H9 (cell line): Measurements from ENCODE around the gene NRG3. TPM values are rescaled to one million over a fixed set of nuclear protein-coding genes. Genes with fewer than 3 reads are reported as not detected.

Source experiments
- DNase-seq: peaks from one replicate; pipeline ENCODE4 v3.0.0-alpha.2; 2017
- H2AFZ ChIP-seq: one replicate; pipeline ENCODE4 v1.6.1; 2013; ENCODE audit warnings: mild to moderate bottlenecking, low read length, control low read depth, moderate library complexity
- H2AK5ac ChIP-seq: 2 replicates; pipeline ENCODE4 v1.6.1; 2013; ENCODE audit warnings: low read length, control low read depth, mixed read lengths; ENCODE audit not compliant: insufficient read length
- H2BK120ac ChIP-seq: one replicate; pipeline ENCODE4 v1.6.1; 2013; ENCODE audit warnings: low read depth, mild to moderate bottlenecking, low read length, control low read depth, inconsistent platforms; ENCODE audit not compliant: poor library complexity, severe bottlenecking
- H2BK12ac ChIP-seq: 2 replicates; pipeline ENCODE4 v1.6.1; 2013; ENCODE audit warnings: low read length, control low read depth, mixed read lengths, low read depth; ENCODE audit not compliant: insufficient read length
- H2BK15ac ChIP-seq: 2 replicates; pipeline ENCODE4 v1.6.1; 2013; ENCODE audit warnings: low read depth, low read length, control low read depth
- H2BK20ac ChIP-seq: one replicate; pipeline ENCODE4 v1.6.1; 2013; ENCODE audit warnings: low read depth, mild to moderate bottlenecking, low read length, control low read depth, inconsistent platforms; ENCODE audit not compliant: poor library complexity, severe bottlenecking
- H2BK5ac ChIP-seq: 2 replicates; pipeline ENCODE4 v1.6.1; 2013; ENCODE audit warnings: low read length, control low read depth, mixed read lengths; ENCODE audit not compliant: insufficient read length
- H3K14ac ChIP-seq: 2 replicates; pipeline ENCODE4 v1.6.1; 2013; ENCODE audit warnings: low read length, control low read depth; ENCODE audit not compliant: insufficient read depth
- H3K18ac ChIP-seq: 2 replicates; pipeline ENCODE4 v1.6.1; 2013; ENCODE audit warnings: low read depth, mild to moderate bottlenecking, mixed read lengths, low read length, control low read depth; ENCODE audit not compliant: insufficient read length
- H3K23ac ChIP-seq: 2 replicates; pipeline ENCODE4 v1.6.1; 2013; ENCODE audit warnings: low read length, control low read depth, mixed read lengths, low read depth; ENCODE audit not compliant: insufficient read length
- H3K23me2 ChIP-seq: 2 replicates; pipeline ENCODE4 v1.6.1; 2013; ENCODE audit warnings: low read depth, mild to moderate bottlenecking, mixed read lengths, low read length, control low read depth; ENCODE audit not compliant: insufficient read length, poor library complexity, severe bottlenecking
- H3K27ac ChIP-seq: 2 replicates; pipeline ENCODE4 v1.5.1; 2013; ENCODE audit warnings: low read length, control low read depth, mixed read lengths, low read depth; ENCODE audit not compliant: insufficient read length
- H3K27me3 ChIP-seq: 2 replicates; pipeline ENCODE4 v1.6.1; 2013; ENCODE audit warnings: low read length, control low read depth, inconsistent platforms; ENCODE audit not compliant: insufficient read depth
- H3K4ac ChIP-seq: 2 replicates; pipeline ENCODE4 v1.6.1; 2013; ENCODE audit warnings: low read depth, mild to moderate bottlenecking, control low read depth, inconsistent platforms, low read length, moderate library complexity
- H3K4me1 ChIP-seq: 2 replicates; pipeline ENCODE4 v1.6.1; 2013; ENCODE audit warnings: low read length, control low read depth, inconsistent platforms; ENCODE audit not compliant: insufficient read depth
- H3K4me2 ChIP-seq: 2 replicates; pipeline ENCODE4 v1.6.1; 2013; ENCODE audit warnings: low read length, control low read depth, mixed read lengths; ENCODE audit not compliant: insufficient read length, insufficient read depth
- H3K56ac ChIP-seq: 2 replicates; pipeline ENCODE4 v1.6.1; 2013; ENCODE audit warnings: low read depth, mild to moderate bottlenecking, mixed read lengths, low read length, control low read depth; ENCODE audit not compliant: insufficient read length
- H3K79me1 ChIP-seq: 2 replicates; pipeline ENCODE4 v1.6.1; 2013; ENCODE audit warnings: low read depth, mild to moderate bottlenecking, moderate library complexity, low read length, control low read depth, inconsistent platforms; ENCODE audit not compliant: insufficient read depth, poor library complexity, severe bottlenecking
- H3K79me2 ChIP-seq: 2 replicates; pipeline ENCODE4 v1.6.1; 2013; ENCODE audit warnings: low read length, control low read depth, inconsistent platforms; ENCODE audit not compliant: insufficient read depth
- H3K9ac ChIP-seq: 2 replicates; pipeline ENCODE4 v1.6.1; 2013; ENCODE audit warnings: low read length, control low read depth, mixed read lengths; ENCODE audit not compliant: insufficient read length; ENCODE audit errors: extremely low read depth
- H3K9me3 ChIP-seq: one replicate; pipeline ENCODE4 v1.6.1; 2013; ENCODE audit warnings: low read depth, low read length, inconsistent platforms; ENCODE audit not compliant: control insufficient read depth
- H3T11ph ChIP-seq: one replicate; pipeline ENCODE4 v1.6.1; 2013; ENCODE audit warnings: mild to moderate bottlenecking, low read length, control low read depth, inconsistent platforms
- H4K20me1 ChIP-seq: one replicate; pipeline ENCODE4 v1.6.1; 2013; ENCODE audit not compliant: control insufficient read depth, insufficient read length, insufficient read depth
- H4K5ac ChIP-seq: 2 replicates; pipeline ENCODE4 v1.6.1; 2013; ENCODE audit warnings: low read depth, mild to moderate bottlenecking, mixed read lengths, low read length, control low read depth; ENCODE audit not compliant: insufficient read length
- H4K8ac ChIP-seq: replicated peaks from 2 replicates; pipeline ENCODE4 v1.6.1; 2013; ENCODE audit warnings: low read length, control low read depth, mixed read lengths, low read depth; ENCODE audit not compliant: insufficient read length
- H4K91ac ChIP-seq: 2 replicates; pipeline ENCODE4 v1.6.1; 2013; ENCODE audit warnings: low read depth, mild to moderate bottlenecking, moderate library complexity, mixed read lengths, low read length, control low read depth; ENCODE audit not compliant: insufficient read length
- H3K27ac Mint-ChIP-seq, 3 experiments: 2 replicates in 2 of 3; 3 replicates in 1 of 3; pipeline ENCODE4 v1.8.0; 2020 to 2021; ENCODE audit warnings: mixed read lengths in 3 of 3, mild to moderate bottlenecking in 1 of 3, moderate library complexity in 1 of 3
- H3K27me3 Mint-ChIP-seq: 2 replicates; pipeline ENCODE4 v1.8.0; 2021; ENCODE audit warnings: low read depth, mild to moderate bottlenecking, moderate library complexity, mixed read lengths
- H3K36me3 Mint-ChIP-seq, 3 experiments: 2 replicates in 2 of 3; 3 replicates in 1 of 3; pipeline ENCODE4 v1.8.0; 2020 to 2021; ENCODE audit warnings: low read depth in 3 of 3, mixed read lengths in 3 of 3; ENCODE audit not compliant: insufficient read depth in 1 of 3
- H3K4me1 Mint-ChIP-seq, 2 experiments: 2 replicates each; pipeline ENCODE4 v1.8.0; 2020; ENCODE audit warnings: mixed read lengths in 2 of 2
- H3K4me3 Mint-ChIP-seq, 2 experiments: 2 replicates in 1 of 2; 3 replicates in 1 of 2; pipeline ENCODE4 v1.8.0; 2020 to 2021; ENCODE audit warnings: mild to moderate bottlenecking in 2 of 2, mixed read lengths in 2 of 2, moderate library complexity in 1 of 2
- H3K9me3 Mint-ChIP-seq, 2 experiments: 2 replicates in 1 of 2; 3 replicates in 1 of 2; pipeline ENCODE4 v1.8.0; 2020; ENCODE audit warnings: mild to moderate bottlenecking in 2 of 2, mixed read lengths in 2 of 2, moderate library complexity in 1 of 2
- total RNA-seq: library from RNA; stranded (reverse); gene quantifications from 2 replicates; pipeline ENCODE4 v1.2.1, GENCODE V29; 2021
- TF ChIP-seq, protein P1 (sequence below): fragments of 200-600 bp; sonication (generic); conservative IDR thresholded peaks from 3 replicates; pipeline ENCODE4 v1.8.0; 2021; ENCODE audit warnings: antibody characterized with exemption, mild to moderate bottlenecking

Gene NRG3
- total RNA-seq, 1 experiment from 2014 or later: 1.6 TPM

DNA sequence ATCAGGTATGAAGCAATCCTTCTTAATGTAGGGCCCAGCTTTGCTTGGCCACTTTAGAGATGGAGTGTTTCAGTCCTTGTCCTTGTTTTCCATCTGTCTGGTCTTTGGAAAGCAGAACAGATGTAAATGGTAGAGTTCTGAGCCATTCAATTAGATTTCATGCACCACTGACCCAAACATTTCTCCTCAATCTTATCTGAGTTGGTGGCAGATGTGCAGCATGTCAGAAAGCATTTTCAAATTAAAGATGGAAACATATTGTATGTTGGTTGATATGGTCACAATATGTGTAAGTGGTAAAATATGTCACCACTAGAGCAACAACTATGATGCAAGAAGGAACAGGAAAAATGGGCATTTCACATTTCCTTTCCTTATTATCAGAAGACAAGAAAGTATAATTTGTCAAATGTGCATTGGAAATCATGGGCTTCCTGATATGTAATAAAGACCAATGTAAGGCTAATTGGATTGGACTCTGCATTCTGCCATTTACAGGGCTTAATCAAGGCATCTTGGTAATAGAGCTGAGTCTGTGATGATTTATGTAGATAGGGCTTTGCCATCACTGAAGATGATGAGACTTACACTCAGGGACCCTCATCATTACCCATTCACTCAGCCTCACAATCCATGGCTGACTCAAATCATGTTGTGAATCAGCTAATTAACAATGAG, 750.7 kb downstream of the NRG3 start:
- H3K79me1 ChIP-seq: no peaks in the 10 kb centered on the region
- no peak overlapping the region for H3K4me3 Mint-ChIP-seq
- H3K36me3 Mint-ChIP-seq: no peaks in the 10 kb centered on the region
- H2BK12ac ChIP-seq: no peak overlapping the region
- no peaks in the 10 kb centered on the region for H3K23me2 ChIP-seq
- no peak overlapping the region for H3K56ac ChIP-seq
- no peak overlapping the region for H3K18ac ChIP-seq
- no peak overlapping the region for H3K4me2 ChIP-seq
- H2BK15ac ChIP-seq: no peak overlapping the region
- H3K27me3 ChIP-seq: no peaks in the 10 kb centered on the region
- no peak overlapping the region for H3K9ac ChIP-seq
- H3K14ac ChIP-seq: no peak overlapping the region
- no peak overlapping the region for H4K8ac ChIP-seq
- H2BK20ac ChIP-seq: no peak overlapping the region
- no peaks in the 10 kb centered on the region for H3K27me3 Mint-ChIP-seq
- no peak overlapping the region for H2BK120ac ChIP-seq
- H3K27ac ChIP-seq: no peak overlapping the region
- H3K27ac Mint-ChIP-seq: no peak overlapping the region
- H3K79me2 ChIP-seq: no peaks in the 10 kb centered on the region; the same call in 1 of the 2 replicates
- no peak overlapping the region for H2AFZ ChIP-seq
- no peaks in the 10 kb centered on the region for H3K4me1 ChIP-seq
- peaks cover 6% of the 10 kb centered on the region in 2 experiments for H3K4me1 Mint-ChIP-seq
- no peak overlapping the region for H3K4ac ChIP-seq
- TF ChIP-seq, protein P1, sequence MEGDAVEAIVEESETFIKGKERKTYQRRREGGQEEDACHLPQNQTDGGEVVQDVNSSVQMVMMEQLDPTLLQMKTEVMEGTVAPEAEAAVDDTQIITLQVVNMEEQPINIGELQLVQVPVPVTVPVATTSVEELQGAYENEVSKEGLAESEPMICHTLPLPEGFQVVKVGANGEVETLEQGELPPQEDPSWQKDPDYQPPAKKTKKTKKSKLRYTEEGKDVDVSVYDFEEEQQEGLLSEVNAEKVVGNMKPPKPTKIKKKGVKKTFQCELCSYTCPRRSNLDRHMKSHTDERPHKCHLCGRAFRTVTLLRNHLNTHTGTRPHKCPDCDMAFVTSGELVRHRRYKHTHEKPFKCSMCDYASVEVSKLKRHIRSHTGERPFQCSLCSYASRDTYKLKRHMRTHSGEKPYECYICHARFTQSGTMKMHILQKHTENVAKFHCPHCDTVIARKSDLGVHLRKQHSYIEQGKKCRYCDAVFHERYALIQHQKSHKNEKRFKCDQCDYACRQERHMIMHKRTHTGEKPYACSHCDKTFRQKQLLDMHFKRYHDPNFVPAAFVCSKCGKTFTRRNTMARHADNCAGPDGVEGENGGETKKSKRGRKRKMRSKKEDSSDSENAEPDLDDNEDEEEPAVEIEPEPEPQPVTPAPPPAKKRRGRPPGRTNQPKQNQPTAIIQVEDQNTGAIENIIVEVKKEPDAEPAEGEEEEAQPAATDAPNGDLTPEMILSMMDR: no peak
- no peaks in the 10 kb centered on the region for H3K9me3 Mint-ChIP-seq
- H3T11ph ChIP-seq: no peak overlapping the region
- no peak overlapping the region for H2AK5ac ChIP-seq
- no peaks in the 10 kb centered on the region for H4K20me1 ChIP-seq
- no peaks in the 10 kb centered on the region for H3K9me3 ChIP-seq
- no peak overlapping the region for H4K5ac ChIP-seq
- no peak for DNase-seq
- no peak overlapping the region for H4K91ac ChIP-seq
- no peak overlapping the region for H2BK5ac ChIP-seq
- H3K23ac ChIP-seq: no peak overlapping the region
